OCI-LY1 (cell line): ENCODE measurements around the gene KIRREL3.

ENCODE experiments used
- EZH2 ChIP-seq: fragments of 200-600 bp; sonication (generic), shearing (Covaris generic); IDR thresholded peaks from 2 replicates; pipeline ENCODE4 v1.8.0; 2017; ENCODE audit warnings: borderline replicate concordance, mixed run types, mild to moderate bottlenecking, antibody characterized with exemption, low read length, moderate library complexity, mixed read lengths
- TF ChIP-seq, protein P1 (sequence below): fragments of 200-600 bp; sonication (generic), shearing (Covaris generic); IDR thresholded peaks from 2 replicates; pipeline ENCODE4 v1.5.1; 2017; ENCODE audit warnings: mild to moderate bottlenecking, antibody characterized with exemption, low read length, moderate library complexity, mixed read lengths

DNA sequence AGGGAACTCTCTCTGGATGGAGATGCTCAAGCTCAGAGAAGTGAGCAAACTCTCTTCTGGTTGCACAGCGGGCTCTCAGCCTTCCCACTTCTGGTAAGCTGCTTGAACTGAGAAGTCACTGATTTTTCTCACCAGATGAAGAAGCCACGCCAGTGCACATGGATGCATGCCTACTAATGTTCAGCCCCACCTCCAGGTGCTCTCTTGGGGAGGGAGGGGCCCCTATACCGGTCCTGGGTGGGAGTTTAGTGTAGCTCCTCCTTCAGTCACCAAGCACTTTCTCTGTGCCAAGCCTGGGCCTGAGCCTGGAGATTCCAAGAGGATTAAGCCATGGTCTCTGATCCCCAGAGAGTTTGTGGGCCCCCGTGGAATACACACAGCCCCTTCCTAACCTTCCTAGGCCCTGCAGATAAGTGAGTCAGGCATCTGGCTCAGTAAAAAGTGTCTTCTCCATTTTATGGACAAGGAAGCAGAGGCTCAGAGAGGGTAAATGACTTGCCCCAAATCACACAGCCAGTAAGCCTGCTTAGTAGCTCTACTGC lies 502.9 kb downstream of the KIRREL3 start:
- TF ChIP-seq, protein P1, sequence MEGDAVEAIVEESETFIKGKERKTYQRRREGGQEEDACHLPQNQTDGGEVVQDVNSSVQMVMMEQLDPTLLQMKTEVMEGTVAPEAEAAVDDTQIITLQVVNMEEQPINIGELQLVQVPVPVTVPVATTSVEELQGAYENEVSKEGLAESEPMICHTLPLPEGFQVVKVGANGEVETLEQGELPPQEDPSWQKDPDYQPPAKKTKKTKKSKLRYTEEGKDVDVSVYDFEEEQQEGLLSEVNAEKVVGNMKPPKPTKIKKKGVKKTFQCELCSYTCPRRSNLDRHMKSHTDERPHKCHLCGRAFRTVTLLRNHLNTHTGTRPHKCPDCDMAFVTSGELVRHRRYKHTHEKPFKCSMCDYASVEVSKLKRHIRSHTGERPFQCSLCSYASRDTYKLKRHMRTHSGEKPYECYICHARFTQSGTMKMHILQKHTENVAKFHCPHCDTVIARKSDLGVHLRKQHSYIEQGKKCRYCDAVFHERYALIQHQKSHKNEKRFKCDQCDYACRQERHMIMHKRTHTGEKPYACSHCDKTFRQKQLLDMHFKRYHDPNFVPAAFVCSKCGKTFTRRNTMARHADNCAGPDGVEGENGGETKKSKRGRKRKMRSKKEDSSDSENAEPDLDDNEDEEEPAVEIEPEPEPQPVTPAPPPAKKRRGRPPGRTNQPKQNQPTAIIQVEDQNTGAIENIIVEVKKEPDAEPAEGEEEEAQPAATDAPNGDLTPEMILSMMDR: no peak
- TF ChIP-seq EZH2: no peak
